HG03378 (cell line): Measurements from ENCODE around the gene SLIT2.

Experiments
- ATAC-seq: cut with Tn5 transposase; IDR thresholded peaks from one replicate; pipeline ENCODE4 v1.9.1; 2021; ENCODE audit warnings: mild to moderate bottlenecking, moderate library complexity; ENCODE audit not compliant: unreplicated experiment

The SLIT2 gene, protein sequence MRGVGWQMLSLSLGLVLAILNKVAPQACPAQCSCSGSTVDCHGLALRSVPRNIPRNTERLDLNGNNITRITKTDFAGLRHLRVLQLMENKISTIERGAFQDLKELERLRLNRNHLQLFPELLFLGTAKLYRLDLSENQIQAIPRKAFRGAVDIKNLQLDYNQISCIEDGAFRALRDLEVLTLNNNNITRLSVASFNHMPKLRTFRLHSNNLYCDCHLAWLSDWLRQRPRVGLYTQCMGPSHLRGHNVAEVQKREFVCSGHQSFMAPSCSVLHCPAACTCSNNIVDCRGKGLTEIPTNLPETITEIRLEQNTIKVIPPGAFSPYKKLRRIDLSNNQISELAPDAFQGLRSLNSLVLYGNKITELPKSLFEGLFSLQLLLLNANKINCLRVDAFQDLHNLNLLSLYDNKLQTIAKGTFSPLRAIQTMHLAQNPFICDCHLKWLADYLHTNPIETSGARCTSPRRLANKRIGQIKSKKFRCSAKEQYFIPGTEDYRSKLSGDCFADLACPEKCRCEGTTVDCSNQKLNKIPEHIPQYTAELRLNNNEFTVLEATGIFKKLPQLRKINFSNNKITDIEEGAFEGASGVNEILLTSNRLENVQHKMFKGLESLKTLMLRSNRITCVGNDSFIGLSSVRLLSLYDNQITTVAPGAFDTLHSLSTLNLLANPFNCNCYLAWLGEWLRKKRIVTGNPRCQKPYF (N-terminal part only)

DNA sequence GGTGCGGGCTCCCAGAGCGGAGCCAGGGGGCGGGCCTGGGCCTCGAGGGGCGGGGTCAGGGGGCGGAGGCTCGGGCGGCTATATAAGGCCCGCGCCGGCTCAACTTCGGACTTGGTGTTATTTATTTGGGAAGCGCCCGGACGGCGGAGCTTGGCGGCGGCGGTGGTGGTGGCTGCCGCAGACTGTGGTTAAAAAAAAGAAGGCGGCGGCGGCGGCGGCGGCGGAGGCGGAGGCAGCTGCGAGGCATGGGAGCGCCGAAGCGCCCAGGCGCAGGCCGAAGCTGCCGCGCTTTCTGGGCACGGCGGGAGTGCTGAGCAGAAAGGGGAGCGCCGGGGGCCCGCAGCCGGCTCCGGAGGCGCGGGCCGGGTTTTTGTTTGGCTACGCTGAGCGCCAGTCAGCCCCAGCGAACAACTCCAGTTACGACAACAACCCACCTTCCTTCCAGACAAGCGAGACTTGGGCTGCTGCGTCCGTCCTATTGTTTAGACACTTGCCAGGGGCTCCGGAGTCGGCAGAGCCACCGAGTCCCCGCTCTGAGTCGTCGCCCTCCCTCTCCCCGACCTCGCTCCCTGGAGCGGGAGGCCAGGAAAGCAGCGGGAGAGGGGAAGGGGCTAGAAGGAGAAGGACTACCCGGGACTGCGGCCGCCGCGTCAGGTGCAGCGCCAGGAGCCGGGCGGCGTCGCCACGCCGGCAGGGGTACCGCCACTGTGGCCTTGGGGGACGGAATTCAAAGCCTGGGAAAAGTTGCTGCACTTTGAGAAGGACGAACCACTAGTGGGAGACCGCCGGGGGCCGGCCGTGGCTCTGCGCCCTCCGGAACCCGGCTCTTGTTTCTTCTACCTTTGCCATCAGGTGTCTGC lies at the start of gene SLIT2:
Gene SLIT2, plus strand, starts transcription at position 110 of the 860 bp plus-strand sequence. CDS start 1,911 bp downstream, outside the sequence.
- peak; percentile 64 for ATAC-seq

DNA sequence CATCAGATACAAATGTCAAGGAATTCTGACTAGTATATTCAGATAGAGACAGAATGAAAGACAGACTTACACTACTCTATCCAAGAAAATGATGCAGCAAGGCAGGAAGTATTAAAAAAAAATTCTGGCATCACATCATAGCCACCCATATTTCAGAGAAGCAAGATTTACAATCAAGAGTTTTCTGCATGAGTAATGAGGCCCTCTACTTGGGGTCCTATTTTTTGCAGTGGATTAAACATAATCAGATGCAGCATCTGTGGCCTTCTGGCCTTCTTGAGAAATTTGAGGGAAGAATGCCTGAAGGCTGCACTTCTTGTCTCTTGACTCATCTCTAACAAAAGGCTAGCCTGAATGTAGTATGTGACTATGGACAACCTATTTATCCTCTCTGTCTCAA lies 48.2 kb upstream of the SLIT2 start:
- no peak for ATAC-seq

DNA sequence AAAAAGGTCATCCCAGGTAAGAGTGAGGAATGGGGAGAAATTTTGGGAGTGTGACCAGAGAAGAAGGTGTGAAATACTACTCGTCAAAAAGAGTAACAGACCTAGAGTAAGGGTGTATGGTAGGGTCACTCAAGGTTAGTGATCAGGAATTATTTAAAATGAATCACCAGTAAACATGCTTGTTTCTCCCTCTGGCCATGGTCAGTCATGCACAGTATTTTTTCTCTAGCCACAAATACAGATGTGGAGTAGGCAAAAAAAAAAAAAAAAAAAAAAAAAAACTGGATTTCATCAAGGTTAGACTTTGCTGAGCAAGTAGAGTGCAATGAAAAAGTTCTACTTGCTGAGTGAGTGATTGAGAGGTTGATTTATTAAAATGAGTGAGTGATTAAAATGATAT lies 34.2 kb upstream of the SLIT2 start:
- no peak for ATAC-seq

DNA sequence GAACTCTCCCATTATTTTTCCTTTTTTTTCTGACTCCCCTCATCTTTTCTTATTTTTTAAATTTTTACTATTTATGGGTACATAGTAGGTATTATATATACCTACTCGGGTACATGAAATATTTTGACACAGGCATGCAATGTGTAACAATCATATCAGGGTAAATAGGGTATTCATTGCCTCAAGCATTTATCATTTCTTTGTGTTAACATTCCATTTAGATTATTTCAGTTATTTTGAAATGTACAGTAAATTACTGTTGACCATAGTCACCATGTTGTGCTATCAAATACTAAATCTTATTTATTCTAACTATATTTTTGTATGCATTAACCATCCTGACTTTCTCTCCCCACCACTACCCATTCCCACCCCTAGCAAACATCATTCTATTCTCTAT lies 33.8 kb upstream of the SLIT2 start:
- ATAC-seq: no peak

DNA sequence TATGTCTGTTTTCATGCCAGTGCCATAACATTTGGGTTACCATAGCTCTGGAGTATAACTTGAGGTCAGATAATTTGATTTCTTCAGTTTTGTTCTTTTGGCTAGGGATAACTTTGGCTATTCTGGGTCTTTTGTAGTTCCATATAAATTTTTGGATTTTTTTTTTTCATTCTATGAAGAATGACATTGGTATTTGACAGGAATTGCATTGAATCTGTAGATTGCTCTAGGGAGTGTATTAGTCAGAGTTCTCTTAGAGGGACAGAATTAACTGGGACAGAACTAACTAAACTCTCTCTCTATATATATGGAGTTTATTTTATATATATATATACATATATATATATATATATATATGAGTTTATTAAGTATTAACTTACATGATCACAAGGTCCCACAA lies 32.2 kb upstream of the SLIT2 start:
- no peak for ATAC-seq

DNA sequence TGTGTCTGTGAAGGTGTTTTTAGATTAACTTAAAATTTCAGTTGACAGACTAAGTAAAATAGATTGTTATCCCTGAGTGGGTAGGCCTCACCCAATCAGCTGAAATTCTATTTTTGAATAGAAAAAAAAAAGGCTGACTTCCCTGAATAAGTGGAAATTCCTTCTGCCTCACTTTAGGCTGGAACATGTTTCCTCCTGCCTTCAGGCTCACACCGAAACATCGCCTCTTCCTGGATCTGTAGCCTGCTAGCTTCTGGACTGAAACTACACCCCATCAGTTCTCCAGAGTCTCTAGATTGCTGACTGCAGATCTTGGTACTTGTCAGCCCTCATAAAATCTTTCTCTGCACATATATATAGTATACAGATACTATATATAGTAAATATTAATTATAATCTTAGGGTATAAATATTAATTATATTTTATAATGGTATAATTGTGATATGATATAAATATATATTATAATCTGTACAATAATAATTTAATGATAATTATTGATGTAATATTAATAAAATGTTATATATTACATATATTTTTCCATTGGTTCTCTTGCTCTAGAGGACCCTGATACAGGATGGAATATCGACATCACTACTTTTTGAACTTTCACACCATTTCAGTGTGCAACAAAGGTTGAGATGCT lies 13.7 kb upstream of the SLIT2 start:
- no peak for ATAC-seq

DNA sequence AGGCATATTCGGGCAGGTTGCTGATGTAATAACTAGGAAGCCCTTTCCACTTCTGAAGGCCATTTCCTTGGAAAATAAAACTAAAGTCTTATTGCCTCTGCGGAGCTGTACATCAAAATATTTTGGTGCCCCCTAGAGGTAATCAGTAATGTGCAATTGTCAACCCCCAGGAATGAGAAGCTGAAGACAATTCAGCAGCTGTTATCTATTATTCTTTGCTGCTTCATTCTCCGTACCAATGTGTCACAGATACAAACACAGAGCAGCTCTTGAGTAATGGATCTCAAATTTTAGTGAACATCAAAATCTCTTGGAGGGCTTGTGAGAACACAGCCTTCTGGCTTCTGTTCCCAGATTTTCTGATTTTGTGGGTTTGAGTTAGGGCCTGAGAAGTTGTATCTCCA lies 3.5 kb upstream of the SLIT2 start:
- ATAC-seq: no peak

DNA sequence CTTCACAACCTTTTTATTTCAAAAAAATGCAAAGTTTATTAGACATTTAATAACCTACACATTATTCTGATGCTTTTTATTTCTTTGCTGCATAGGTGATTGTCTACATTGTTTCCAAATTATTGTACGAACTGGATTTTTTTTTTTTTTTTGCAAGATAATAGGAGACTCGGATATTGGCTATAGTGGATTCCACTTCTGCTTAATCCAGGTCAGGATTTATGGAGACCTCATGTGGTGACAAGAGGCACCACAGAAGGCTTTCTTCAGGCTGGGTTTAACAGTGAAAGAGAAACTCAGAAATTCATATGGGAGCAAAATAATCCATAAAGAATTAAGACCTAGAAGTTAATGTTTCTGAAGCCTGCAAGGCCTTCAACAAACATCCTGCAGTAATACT lies 2.4 kb upstream of the SLIT2 start:
- no peak for ATAC-seq

DNA sequence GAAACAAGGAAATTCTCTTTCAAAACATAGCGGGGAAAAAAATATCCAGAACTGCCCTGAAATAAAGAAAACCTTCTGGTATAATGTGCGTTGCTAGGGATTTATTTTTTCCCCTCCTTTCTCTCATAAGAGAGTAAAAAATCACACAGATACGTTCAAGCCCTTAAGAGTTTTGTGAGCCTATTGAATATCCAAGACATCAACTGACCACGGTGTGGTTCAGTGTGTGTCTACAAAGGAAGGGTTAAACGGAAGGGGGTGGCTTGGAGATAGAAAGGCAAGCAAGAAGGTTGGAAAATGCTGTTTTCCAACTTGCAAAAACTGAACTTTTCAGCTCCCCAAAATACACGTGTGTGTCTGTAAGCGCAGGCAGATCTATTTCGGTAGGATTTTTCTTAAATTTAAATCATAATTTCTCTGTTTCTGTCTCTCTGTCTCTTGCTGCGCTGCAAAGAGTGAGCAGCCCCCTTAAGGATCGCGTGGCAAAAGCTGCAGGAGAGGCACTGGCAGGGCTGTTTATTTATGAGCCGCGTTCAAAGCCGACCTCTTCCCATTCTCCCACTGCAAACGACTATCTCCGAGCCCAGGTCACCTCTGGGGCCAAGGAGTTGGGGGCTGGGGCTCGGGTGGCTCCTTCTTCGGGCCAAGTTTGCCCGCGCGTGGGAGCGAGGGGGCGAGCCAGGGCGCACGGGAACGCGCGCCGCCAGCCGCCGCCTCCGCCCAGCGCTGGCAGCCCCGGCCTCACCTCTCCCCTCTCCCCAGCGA lies 492 bp upstream of the SLIT2 start:
- peak; percentile 5 for ATAC-seq

DNA sequence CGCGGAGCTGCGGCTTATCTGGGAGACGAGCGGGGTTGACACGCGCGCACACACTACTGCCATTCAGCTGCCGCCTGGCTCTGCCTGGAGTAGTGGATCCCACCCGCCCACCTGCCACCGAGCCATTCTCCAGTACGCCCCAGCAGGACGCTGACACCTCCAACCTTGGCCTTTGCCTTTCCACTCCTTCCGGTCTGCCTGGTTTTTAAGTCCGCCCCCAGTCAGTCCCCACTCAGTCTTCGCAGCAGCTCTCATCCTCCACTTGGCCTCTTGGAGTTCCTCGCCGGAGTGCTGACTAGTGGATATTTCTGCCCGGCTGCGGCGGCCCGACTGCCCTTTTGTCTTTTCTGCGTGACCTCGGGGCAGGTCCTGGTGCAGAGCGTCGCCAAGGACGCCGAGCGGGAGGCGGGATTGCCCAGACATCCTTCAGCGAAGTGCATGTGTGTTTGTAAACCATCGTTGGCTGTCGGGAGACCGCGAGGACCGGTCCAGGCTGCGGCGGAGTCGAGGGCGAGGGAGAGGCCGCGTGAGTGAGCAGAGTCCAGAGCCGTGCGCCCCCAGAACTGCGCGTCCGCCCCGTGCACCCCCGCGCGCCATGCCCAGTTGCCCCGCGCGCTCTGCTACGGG lies 1.1 kb downstream of the SLIT2 start:
- ATAC-seq: no peak

DNA sequence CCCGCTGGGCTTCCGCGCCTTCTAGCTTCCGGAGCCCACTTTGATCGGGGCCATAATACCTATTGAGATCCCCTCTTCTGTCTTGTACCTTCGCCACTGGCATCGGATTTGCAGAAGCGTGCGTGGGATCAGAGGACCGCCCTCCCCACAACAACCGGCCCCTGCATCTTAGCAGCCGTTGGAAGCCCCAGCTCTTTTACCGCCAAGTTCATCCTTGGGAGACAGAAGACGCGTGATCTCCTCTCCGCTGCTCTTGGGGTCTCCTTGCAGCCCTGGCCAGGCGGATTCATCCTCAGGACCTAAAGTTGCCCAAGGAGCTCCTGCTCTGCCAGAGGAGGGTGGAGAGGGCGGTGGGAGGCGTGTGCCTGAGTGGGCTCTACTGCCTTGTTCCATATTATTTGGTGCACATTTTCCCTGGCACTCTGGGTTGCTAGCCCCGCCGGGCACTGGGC lies 1.6 kb downstream of the SLIT2 start:
- no peak for ATAC-seq

DNA sequence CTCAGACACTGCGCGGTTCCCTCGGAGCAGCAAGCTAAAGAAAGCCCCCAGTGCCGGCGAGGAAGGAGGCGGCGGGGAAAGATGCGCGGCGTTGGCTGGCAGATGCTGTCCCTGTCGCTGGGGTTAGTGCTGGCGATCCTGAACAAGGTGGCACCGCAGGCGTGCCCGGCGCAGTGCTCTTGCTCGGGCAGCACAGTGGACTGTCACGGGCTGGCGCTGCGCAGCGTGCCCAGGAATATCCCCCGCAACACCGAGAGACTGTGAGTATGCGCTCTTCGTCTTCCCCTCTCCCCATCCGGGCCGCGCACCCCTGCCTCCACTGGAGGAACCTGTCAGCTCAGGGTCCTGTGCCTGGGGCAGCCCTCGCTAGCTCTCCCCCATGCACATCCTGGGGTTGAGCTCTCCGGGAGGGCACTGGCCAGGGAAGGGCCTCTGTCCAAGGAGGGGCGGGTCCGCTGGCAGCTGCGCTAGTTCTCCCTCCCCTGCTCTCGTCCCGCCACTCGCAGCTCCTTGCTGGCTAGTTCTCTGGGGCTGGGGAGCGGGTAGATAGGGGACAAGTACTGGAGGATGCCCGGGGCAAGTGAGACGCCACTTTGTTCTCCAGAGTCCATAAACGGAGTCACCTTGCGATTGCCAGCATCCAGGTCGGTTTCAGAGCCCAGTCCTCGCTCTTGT lies 2.2 kb downstream of the SLIT2 start:
- ATAC-seq: no peak

DNA sequence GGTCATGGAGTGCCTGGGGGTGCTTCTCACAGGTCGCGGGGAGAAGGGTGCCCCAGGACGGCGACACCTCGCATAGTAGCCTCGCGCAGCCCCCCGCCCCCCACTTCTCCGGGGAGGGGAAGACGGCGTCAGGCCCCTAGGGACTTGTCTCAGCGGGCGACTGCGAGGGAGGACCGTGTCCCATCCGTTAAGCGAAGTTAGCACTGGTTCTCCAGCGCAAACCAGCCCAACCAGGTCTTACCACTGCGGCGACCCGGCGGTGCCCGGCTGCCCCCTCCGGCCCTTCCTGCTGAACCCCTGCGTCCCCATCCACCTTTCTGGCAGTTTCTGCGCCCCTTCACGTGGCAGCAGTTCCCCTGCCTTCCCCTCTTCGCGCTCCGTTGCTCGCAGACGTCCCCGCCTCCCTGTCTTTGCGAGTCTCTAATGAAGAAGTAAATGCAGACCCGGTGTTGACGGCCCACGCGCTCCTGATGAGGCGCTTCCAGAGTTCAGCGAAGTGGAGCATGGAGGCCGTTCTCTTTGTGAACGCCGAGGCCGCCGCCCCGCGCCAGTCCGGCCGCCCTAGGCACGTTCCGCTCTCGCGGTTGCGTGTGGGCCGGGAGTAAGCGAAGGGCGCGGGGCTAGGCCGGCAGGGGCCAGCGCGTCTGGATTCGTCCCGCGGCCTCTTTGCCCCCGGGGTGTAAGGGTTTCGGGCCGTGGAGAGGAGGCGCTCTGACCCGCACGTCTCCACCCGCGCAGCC lies 3.0 kb downstream of the SLIT2 start:
- ATAC-seq: no peak

DNA sequence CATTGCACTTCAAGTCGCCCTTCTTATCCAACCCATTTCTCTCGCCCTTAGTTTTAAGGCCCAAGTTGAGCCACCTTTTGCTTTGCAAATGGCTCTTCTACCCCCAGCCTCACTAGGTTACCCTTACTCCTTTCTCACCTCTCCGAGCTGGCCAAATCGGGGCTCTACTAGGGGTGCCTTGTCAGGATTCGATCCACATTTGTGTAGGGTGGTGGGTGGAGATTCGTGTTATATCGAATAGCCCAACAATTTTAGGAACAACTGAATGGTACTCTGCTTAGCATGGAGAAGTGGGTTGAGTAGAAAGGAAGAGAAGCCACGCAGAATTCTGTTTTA lies 3.5 kb downstream of the SLIT2 start:
- no peak for ATAC-seq

DNA sequence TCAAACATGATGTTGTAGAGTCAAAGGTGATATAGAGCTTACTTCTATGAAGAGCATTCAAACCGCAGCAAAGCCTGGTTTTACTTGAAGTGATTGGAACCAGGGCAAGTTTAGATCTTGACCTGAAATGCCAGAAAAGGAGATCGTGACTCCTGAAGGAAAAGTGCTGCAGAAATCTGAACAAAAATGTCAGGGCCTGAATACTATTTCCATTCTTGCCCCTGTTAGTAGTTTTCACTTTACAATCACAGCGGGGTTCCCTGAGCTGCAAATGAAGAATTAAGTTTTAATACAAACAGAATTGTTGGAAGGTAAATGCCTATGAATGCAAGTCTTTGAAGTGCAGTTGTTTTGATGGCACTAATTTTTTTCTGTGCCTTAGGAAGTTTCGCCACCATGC lies 4.1 kb downstream of the SLIT2 start:
- ATAC-seq: no peak

DNA sequence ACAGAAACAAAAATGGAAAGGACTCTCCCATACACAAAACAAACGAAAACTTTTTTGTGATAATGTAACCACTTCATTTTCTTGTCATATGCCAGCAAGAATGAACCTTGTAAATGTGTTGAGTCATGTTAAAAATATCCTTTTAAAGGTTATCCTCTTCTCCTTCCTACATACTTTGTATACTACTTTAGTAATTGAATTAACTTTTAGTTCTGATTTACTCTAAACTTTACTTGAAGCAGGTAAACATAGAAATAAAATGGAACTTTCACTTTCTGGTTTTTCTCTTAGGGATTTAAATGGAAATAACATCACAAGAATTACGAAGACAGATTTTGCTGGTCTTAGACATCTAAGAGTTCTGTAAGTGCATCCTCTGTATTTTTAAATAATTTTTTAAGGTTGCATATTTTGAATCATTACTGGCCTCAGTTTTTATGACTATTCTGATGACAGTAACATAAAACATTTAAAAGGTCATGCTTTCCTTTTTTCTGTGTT lies 4.7 kb downstream of the SLIT2 start:
- no peak for ATAC-seq

DNA sequence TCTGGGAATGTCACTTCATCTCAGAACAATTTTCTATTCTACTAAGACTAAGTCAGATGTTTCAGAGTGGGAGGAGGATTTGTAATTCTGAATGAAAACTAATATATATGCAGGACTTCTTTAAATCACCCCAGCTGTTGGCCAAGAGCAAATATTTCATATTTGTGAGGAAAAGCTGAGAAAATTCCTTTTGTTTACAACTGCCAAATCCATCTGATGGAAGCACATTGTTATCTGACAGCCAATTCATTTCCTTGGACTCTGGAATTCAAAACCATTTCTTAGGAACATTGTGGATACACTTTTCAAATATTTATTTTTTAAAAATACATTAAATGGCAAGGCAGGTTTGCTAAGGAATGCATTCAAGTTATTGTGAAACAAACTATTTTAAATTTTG lies 8.0 kb downstream of the SLIT2 start:
- no peak for ATAC-seq

DNA sequence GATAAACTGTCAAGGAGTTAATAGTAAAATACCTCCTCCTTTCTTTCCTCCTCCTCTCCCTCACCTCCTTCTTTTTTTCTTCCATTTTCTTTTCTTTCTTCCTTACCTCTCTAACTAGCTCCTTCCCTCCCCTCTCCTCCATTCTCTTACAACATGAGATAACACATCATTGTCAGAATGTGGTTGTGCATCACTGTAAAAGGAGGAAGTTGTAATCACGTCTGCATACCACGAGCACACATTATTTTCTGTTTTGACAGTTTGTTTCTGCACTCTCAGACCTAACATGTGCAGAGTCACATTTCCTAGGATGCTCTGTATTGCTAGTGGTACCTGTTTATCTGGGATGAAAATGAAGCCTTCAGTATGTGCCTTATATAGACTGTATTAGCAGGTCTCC lies 9.1 kb downstream of the SLIT2 start:
- no peak for ATAC-seq
